MCF 10A (cell line): Measurements from ENCODE around the gene EMC6. TPM values are rescaled to one million over a fixed set of nuclear protein-coding genes. Genes with fewer than 3 reads are reported as not detected.
A peak's percentile ranks its signal among the peaks of the same experiment; 100 is the strongest.

Experiments
- BruUV-seq: library from RNA; stranded (reverse); fragments of 400-500 nt; replicated peaks from 2 replicates; lab custom pipeline; 2021; lab: Mats Ljungman, UMichigan
- CTCF ChIA-PET: fragments of 300-600 bp; sonication (Branson Sonifier 250); formaldehyde crosslinking; extraction: SDS; loops from one replicate; lab custom pipeline; 2021; ENCODE audit warnings: antibody characterized with exemption, inconsistent platforms; lab: Yijun Ruan, JAX
- POLR2A ChIA-PET: fragments of 300-600, 350-650 bp; sonication (Branson Sonifier 250); formaldehyde crosslinking; extraction: SDS; loops from one replicate; lab custom pipeline; 2020; ENCODE audit warnings: antibody characterized with exemption, inconsistent platforms; lab: Yijun Ruan, JAX
- DNase-seq: peaks from one replicate; pipeline ENCODE4 v3.0.0-alpha.2; 2018; ENCODE audit not compliant: unreplicated experiment
- H3K27ac Mint-ChIP-seq: one replicate; pipeline ENCODE4 v1.8.0; 2022; ENCODE audit warnings: mild to moderate bottlenecking, low read depth, mixed read lengths; ENCODE audit not compliant: unreplicated experiment
- H3K27me3 Mint-ChIP-seq: one replicate; pipeline ENCODE4 v1.8.0; 2022; ENCODE audit warnings: mixed read lengths; ENCODE audit not compliant: insufficient read depth, unreplicated experiment
- H3K36me3 Mint-ChIP-seq: one replicate; pipeline ENCODE4 v1.8.0; 2022; ENCODE audit warnings: mild to moderate bottlenecking, moderate library complexity, mixed read lengths; ENCODE audit not compliant: insufficient read depth, unreplicated experiment
- H3K4me1 Mint-ChIP-seq: one replicate; pipeline ENCODE4 v1.8.0; 2022; ENCODE audit warnings: mixed read lengths; ENCODE audit not compliant: insufficient read depth, unreplicated experiment
- H3K4me3 Mint-ChIP-seq: one replicate; pipeline ENCODE4 v1.8.0; 2022; ENCODE audit warnings: mild to moderate bottlenecking, moderate library complexity, mixed read lengths; ENCODE audit not compliant: unreplicated experiment
- H3K9me3 Mint-ChIP-seq: one replicate; pipeline ENCODE4 v1.8.0; 2022; ENCODE audit warnings: mixed read lengths; ENCODE audit not compliant: unreplicated experiment
- CTCF ChIP-seq: fragments of 200-600 bp; IDR thresholded peaks from one replicate; pipeline ENCODE4 v1.8.0; 2022; ENCODE audit warnings: antibody characterized with exemption, mild to moderate bottlenecking; ENCODE audit not compliant: unreplicated experiment
- intact Hi-C: fragments of 100-400 bp; cut with micrococcal nuclease; formaldehyde crosslinking; loops from 2 replicates; pipeline ENCODE4 v1.14.1; 2022
- total RNA-seq: library from RNA; stranded (reverse); gene quantifications from 2 replicates; pipeline ENCODE4 v1.2.3, GENCODE V29; 2022

Gene EMC6
- total RNA-seq, 1 experiment from 2014 or later: 78.5 TPM

- DNase-seq: no peak
- no peaks in the 10 kb centered on the region for H3K27me3 Mint-ChIP-seq
- no TSS peak for BruUV-seq
- intact Hi-C loops: no loop called here
- no peaks in the 10 kb centered on the region for H3K4me1 Mint-ChIP-seq
- no peak overlapping the region for H3K27ac Mint-ChIP-seq
- no peak overlapping the region for H3K4me3 Mint-ChIP-seq
- ChIA-PET CTCF (interaction anchor here (1.2 kb wide), 1 partner anchor 845 kb away, joined by 4 read pairs; no protein-coding TSS in a partner anchor), POLR2A (no interaction called here)
- no peaks in the 10 kb centered on the region for H3K36me3 Mint-ChIP-seq
- TF ChIP-seq CTCF: no peak
- H3K9me3 Mint-ChIP-seq: no peaks in the 10 kb centered on the region
Measured at GRCh38 chr17:3693141-3693540, 24.5 kb downstream of the EMC6 start.

- no peaks in the 10 kb centered on the region for H3K4me1 Mint-ChIP-seq
- TF ChIP-seq CTCF: no peak
- no peak overlapping the region for H3K4me3 Mint-ChIP-seq
- intact Hi-C loops: no loop called here
- POLR2A ChIA-PET: interaction anchor here (1.4 kb wide), 1 partner anchor 29 kb away, joined by 5 read pairs; the partner anchor contains the start of gene HASPIN
- no TSS peak for BruUV-seq
- H3K36me3 Mint-ChIP-seq: no peaks in the 10 kb centered on the region
- no peak overlapping the region for H3K27ac Mint-ChIP-seq
- H3K27me3 Mint-ChIP-seq: no peaks in the 10 kb centered on the region
- DNase-seq: no peak
- no peaks in the 10 kb centered on the region for H3K9me3 Mint-ChIP-seq
- CTCF ChIA-PET: interaction anchor here (0.6 to 1.2 kb wide), 3 partner anchors 11 to 867 kb away, joined by 3 to 4 read pairs (median 3); no protein-coding TSS in a partner anchor
Measured at GRCh38 chr17:3693829-3694231, 25.2 kb downstream of the EMC6 start.

- BruUV-seq: no TSS peak
- DNase-seq: peak; percentile 15
- peak overlapping the region; percentile 76 for H3K4me3 Mint-ChIP-seq
Measured at GRCh38 chr17:3695129-3695722, 26.6 kb downstream of the EMC6 start.

More at GRCh38 chr17:3695129-3695722, 26.6 kb downstream of the EMC6 start:
- Mint-ChIP-seq H3K4me1 (no peaks in the 10 kb centered on the region), H3K9me3 (no peaks in the 10 kb centered on the region), H3K27ac (no peak overlapping the region), H3K27me3 (no peaks in the 10 kb centered on the region), H3K36me3 (no peaks in the 10 kb centered on the region)
- ChIA-PET POLR2A (interaction anchor here (0.6 to 2.2 kb wide), 6 partner anchors 26 to 448 kb away, joined by 3 to 13 read pairs (median 6); partner anchors contain the start of genes EMC6 and HASPIN), CTCF (interaction anchor here (0.6 to 0.8 kb wide), 6 partner anchors 13 to 1572 kb away, joined by 3 to 4 read pairs (median 3); no protein-coding TSS in a partner anchor)
- no peak for TF ChIP-seq CTCF
- intact Hi-C loops: no loop called here
